Measurements from ENCODE around the gene TRIM68.

TRIM68 gene

DNA sequence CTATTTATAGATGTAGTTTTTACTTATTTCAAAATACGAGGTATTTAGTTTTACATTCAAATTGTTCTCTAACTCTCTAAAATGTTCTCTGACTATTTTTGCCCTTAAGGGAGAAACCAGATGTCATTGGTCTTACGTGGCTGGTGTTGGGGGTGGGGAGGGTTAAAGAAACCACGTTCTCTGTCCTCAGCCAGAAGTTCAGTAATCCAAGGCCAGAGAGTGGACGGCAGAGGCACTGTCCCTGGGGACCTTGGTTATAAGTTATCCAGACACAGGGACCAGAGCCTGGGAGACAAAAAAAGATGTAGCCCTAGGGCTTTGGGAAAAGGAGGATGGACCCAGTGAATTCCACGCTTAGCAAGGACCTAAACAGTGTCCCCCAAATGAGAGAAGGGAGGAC lies 35.0 kb upstream of the TRIM68 start:
- Histone ChIP-seq H3K79me2 (ENCODE audit: insufficient read depth, low read length) (no peaks in the 10 kb centered on the region), H3K9me2 (replicated peaks; ENCODE audit: insufficient read depth, low read length) (no peaks in the 10 kb centered on the region), H3K9me3 (ENCODE audit: insufficient read depth, low read length) (no peaks in the 10 kb centered on the region), H4K20me1 (ENCODE audit: low read depth, low read length) (no peaks in the 10 kb centered on the region), H3K27me3 (ENCODE audit: low read length) (no peaks in the 10 kb centered on the region), H3K4me3 (ENCODE audit: insufficient read depth, low read length, poor library complexity, severe bottlenecking) (no peak overlapping the region), H3K36me3 (ENCODE audit: low read length) (no peaks in the 10 kb centered on the region), H3K4me2 (ENCODE audit: low read depth, low read length, poor library complexity, severe bottlenecking) (no peak overlapping the region), H3F3A (ENCODE audit: insufficient read depth) (no peaks in the 10 kb centered on the region), H3K9ac (ENCODE audit: low read length) (no peak overlapping the region), H3K27ac (ENCODE audit: low read depth, low read length) (no peak overlapping the region), H2AFZ (ENCODE audit: low read depth, low read length, severe bottlenecking) (no peak overlapping the region)
- TF ChIP-seq, protein P1, sequence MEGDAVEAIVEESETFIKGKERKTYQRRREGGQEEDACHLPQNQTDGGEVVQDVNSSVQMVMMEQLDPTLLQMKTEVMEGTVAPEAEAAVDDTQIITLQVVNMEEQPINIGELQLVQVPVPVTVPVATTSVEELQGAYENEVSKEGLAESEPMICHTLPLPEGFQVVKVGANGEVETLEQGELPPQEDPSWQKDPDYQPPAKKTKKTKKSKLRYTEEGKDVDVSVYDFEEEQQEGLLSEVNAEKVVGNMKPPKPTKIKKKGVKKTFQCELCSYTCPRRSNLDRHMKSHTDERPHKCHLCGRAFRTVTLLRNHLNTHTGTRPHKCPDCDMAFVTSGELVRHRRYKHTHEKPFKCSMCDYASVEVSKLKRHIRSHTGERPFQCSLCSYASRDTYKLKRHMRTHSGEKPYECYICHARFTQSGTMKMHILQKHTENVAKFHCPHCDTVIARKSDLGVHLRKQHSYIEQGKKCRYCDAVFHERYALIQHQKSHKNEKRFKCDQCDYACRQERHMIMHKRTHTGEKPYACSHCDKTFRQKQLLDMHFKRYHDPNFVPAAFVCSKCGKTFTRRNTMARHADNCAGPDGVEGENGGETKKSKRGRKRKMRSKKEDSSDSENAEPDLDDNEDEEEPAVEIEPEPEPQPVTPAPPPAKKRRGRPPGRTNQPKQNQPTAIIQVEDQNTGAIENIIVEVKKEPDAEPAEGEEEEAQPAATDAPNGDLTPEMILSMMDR (IDR thresholded peaks at IDR 0.05; ENCODE audit: insufficient read depth, low read length, poor library complexity, severe bottlenecking) = no peak
- TF ChIP-seq EZH2phosphoT487 (conservative IDR thresholded peaks at IDR 0.05; ENCODE audit: low read length) = no peak

DNA sequence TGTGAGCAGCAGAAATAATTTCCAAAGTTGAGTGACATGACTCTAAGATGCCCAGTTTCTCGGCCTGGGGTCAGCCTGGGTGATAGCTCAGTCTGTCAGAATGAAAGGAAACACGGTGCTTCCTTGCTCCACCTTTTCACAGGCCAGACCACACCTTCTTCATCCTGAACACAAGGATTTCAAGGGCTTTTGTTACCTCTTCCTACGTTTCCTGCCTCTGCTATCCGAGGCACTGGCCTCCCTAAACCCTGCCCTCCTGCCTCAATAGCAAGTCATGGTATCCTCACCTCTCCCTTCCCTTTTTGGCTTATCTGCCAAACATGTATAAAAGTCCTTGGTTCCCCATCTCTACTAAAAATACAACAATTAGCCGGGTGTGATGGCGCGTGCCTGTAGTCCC lies 34.0 kb upstream of the TRIM68 start:
- Histone ChIP-seq H2AFZ (ENCODE audit: low read depth, low read length, severe bottlenecking) (no peak overlapping the region), H3K9me3 (ENCODE audit: insufficient read depth, low read length) (no peaks in the 10 kb centered on the region), H3K27me3 (ENCODE audit: low read length) (no peaks in the 10 kb centered on the region), H4K20me1 (ENCODE audit: low read depth, low read length) (no peaks in the 10 kb centered on the region), H3K4me2 (ENCODE audit: low read depth, low read length, poor library complexity, severe bottlenecking) (no peak overlapping the region), H3K4me3 (ENCODE audit: insufficient read depth, low read length, poor library complexity, severe bottlenecking) (no peak overlapping the region), H3F3A (ENCODE audit: insufficient read depth) (no peaks in the 10 kb centered on the region), H3K36me3 (ENCODE audit: low read length) (no peaks in the 10 kb centered on the region), H3K9me2 (replicated peaks; ENCODE audit: insufficient read depth, low read length) (no peaks in the 10 kb centered on the region), H3K27ac (ENCODE audit: low read depth, low read length) (no peak overlapping the region), H3K9ac (ENCODE audit: low read length) (no peak overlapping the region), H3K79me2 (ENCODE audit: insufficient read depth, low read length) (no peaks in the 10 kb centered on the region)
- TF ChIP-seq, protein P1 (IDR thresholded peaks at IDR 0.05; ENCODE audit: insufficient read depth, low read length, poor library complexity, severe bottlenecking) = no peak
- TF ChIP-seq EZH2phosphoT487 (conservative IDR thresholded peaks at IDR 0.05; ENCODE audit: low read length) = no peak

DNA sequence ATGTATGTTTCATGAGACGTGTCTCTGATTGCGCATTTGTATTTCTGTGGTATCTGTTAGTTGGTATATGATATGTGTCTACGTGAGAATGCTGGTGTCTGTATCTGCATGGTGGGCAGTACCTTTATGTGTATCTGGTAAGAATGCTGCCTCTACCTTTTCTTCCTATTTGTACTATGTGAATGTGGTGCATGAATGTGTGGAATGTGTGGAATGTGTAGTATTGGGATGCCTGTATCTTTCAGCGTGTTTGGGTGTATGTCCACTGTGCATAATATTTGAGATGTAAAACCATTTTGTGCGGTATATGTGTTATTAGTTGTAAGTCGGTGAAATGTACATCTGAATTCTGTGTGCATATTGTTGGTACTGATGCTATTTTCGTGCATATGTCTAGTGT lies 33.5 kb upstream of the TRIM68 start:
- H4K20me1 ChIP-seq (ENCODE audit: low read depth, low read length) = no peaks in the 10 kb centered on the region
- H3K27ac ChIP-seq (ENCODE audit: low read depth, low read length) = no peak overlapping the region
- TF ChIP-seq, protein P1 (IDR thresholded peaks at IDR 0.05; ENCODE audit: insufficient read depth, low read length, poor library complexity, severe bottlenecking) = no peak
- no peak for TF ChIP-seq EZH2phosphoT487 (conservative IDR thresholded peaks at IDR 0.05; ENCODE audit: low read length)
- no peak overlapping the region for H3K4me2 ChIP-seq (ENCODE audit: low read depth, low read length, poor library complexity, severe bottlenecking)
- no peaks in the 10 kb centered on the region for H3F3A ChIP-seq (ENCODE audit: insufficient read depth)
- no peak overlapping the region for H3K4me3 ChIP-seq (ENCODE audit: insufficient read depth, low read length, poor library complexity, severe bottlenecking)
- no peaks in the 10 kb centered on the region for H3K27me3 ChIP-seq (ENCODE audit: low read length)
- no peaks in the 10 kb centered on the region for H3K79me2 ChIP-seq (ENCODE audit: insufficient read depth, low read length)
- H2AFZ ChIP-seq (ENCODE audit: low read depth, low read length, severe bottlenecking) = no peak overlapping the region
- H3K9me2 ChIP-seq (replicated peaks; ENCODE audit: insufficient read depth, low read length) = no peaks in the 10 kb centered on the region
- H3K9me3 ChIP-seq (ENCODE audit: insufficient read depth, low read length) = no peaks in the 10 kb centered on the region
- no peaks in the 10 kb centered on the region for H3K36me3 ChIP-seq (ENCODE audit: low read length)
- no peak overlapping the region for H3K9ac ChIP-seq (ENCODE audit: low read length)
